ENCODE measurements around the gene TRPM3. TPM values are rescaled to one million over a fixed set of nuclear protein-coding genes. Genes with fewer than 3 reads are reported as not detected.
"Not testable (repeated sequence)": the region's sequence is repeated elsewhere in the genome, so short reads cannot be mapped to it uniquely, and the experiment has no call there.

Gene TRPM3
- total and polyA plus RNA-seq, 4 donors, result 0.07 to 0.89 (median 0.67) TPM

DNA sequence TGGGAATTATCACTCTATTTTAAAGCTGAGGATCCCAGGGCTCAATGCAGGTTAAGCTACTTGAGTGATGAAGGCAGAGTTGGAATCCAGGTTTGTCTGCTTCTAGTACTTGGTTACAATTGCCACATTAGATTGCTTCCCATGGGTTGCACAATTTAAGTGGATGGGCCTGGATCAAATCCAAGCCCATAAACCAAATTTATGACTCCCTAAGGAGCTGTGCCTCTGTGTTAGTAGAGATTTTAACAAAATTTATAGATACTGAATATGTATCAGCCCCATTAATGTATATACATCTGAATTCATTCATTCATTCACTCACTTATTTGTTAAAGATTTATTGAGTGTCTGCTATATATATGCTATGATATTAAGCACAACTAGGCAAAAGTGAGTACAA, 374.7 kb downstream of the TRPM3 start:
- no peaks in the 10 kb centered on the region for H3K27me3 ChIP-seq (ENCODE audit: control insufficient read depth in 4 of 4, insufficient read depth in 4 of 4, low read length in 3 of 4)
- H3K36me3 ChIP-seq (ENCODE audit: control insufficient read depth in 4 of 4, insufficient read depth in 3 of 4, low read depth in 1 of 4, low read length in 3 of 4), result no peaks in the 10 kb centered on the region
- TF ChIP-seq TAF1 (conservative IDR thresholded peaks at IDR 0.05) (no peak), YY1 (IDR thresholded peaks at IDR 0.05) (no peak), SP1 (IDR thresholded peaks at IDR 0.05) (no peak), MAX (IDR thresholded peaks at IDR 0.05) (no peak), EGR1 (IDR thresholded peaks at IDR 0.05; ENCODE audit: low read depth in 2 of 2) (no peak)
- no peaks in the 10 kb centered on the region for H3K9me3 ChIP-seq (ENCODE audit: control insufficient read depth in 4 of 4, low read length in 3 of 4)
- H3K4me1 ChIP-seq (ENCODE audit: control insufficient read depth in 4 of 4, insufficient read depth in 4 of 4, low read length in 3 of 4), result no peaks in the 10 kb centered on the region
- DNase-seq (ENCODE audit: low spot score), result no peak
- no peak overlapping the region for H3K9ac ChIP-seq (ENCODE audit: low read depth in 1 of 2, low read length in 2 of 2)
- H3K4me3 ChIP-seq (ENCODE audit: low read depth in 1 of 3, low read length in 3 of 3), result no peak overlapping the region
- H3K27ac ChIP-seq (ENCODE audit: low read depth in 1 of 2, low read length in 2 of 2), result no peak overlapping the region

DNA sequence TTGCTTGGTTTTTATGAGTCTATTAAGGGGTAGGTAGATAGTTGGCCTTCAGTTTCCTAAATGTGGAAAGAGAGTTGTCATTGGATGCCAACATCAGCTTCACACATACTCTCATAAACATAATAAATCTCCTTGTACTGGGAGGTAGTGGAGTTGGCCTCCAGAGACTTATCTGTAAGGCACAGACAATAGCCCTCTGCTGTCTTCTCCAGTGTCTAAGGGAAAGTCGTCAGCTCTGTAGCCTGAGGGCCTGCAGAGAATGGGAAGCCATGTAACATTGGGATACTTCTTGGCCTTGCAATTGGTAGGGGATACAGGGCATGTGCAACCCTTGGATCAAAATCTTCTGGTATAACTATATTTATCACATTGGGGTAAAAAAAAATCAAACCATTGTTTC, 375.1 kb downstream of the TRPM3 start:
- 0% methylated on average over 1 of the region's 1 CpG for WGBS
- H3K9ac ChIP-seq (ENCODE audit: low read depth in 1 of 2, low read length in 2 of 2), result no peak overlapping the region
- TF ChIP-seq SP1 (IDR thresholded peaks at IDR 0.05) (no peak), HNF4G (IDR thresholded peaks at IDR 0.05) (no peak), MAX (IDR thresholded peaks at IDR 0.05) (no peak), ZBTB33 (IDR thresholded peaks at IDR 0.05) (no peak)
- TF ChIP-seq, protein P1, sequence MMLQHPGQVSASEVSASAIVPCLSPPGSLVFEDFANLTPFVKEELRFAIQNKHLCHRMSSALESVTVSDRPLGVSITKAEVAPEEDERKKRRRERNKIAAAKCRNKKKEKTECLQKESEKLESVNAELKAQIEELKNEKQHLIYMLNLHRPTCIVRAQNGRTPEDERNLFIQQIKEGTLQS (IDR thresholded peaks at IDR 0.05), result no peak

DNA sequence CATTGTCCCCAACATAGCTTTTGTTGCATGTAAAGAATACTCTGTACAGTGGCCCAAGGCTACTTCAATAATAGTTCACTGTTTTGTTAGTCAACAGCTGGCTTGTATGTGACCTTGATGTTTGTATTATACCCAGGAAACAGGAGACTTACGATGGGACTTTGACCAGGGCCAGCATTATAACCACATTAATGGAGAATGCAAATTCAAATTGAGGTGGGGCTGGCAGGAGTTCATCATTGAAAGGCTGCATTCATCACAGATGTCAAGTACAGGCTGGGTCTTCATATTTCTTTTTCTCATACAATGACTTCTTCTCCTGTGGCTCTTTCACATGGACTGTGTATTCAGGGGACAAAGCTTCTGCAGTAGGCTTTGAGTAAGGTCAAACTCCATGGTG, 396.6 kb downstream of the TRPM3 start:
- not testable (repeated sequence) for H3K4me3 ChIP-seq (ENCODE audit: low read depth in 1 of 3, low read length in 3 of 3); H3K9me3 ChIP-seq (ENCODE audit: control insufficient read depth in 4 of 4, low read length in 3 of 4); H3K4me1 ChIP-seq (ENCODE audit: control insufficient read depth in 4 of 4, insufficient read depth in 4 of 4, low read length in 3 of 4); DNase-seq (ENCODE audit: low spot score); H3K9ac ChIP-seq (ENCODE audit: low read depth in 1 of 2, low read length in 2 of 2); H3K27me3 ChIP-seq (ENCODE audit: control insufficient read depth in 4 of 4, insufficient read depth in 4 of 4, low read length in 3 of 4); H3K36me3 ChIP-seq (ENCODE audit: control insufficient read depth in 4 of 4, insufficient read depth in 3 of 4, low read depth in 1 of 4, low read length in 3 of 4); H3K27ac ChIP-seq (ENCODE audit: low read depth in 1 of 2, low read length in 2 of 2)
- no CpG with 5 or more reads among the region's 1 CpG for WGBS

More for the DNA sequence above, 375.1 kb downstream of the TRPM3 start:
- Histone ChIP-seq H3K4me3 (ENCODE audit: low read depth in 1 of 3, low read length in 3 of 3) (no peak overlapping the region), H3K27me3 (ENCODE audit: control insufficient read depth in 4 of 4, insufficient read depth in 4 of 4, low read length in 3 of 4) (no peaks in the 10 kb centered on the region), H3K4me1 (ENCODE audit: control insufficient read depth in 4 of 4, insufficient read depth in 4 of 4, low read length in 3 of 4) (no peaks in the 10 kb centered on the region), H3K9me3 (ENCODE audit: control insufficient read depth in 4 of 4, low read length in 3 of 4) (no peaks in the 10 kb centered on the region), H3K36me3 (ENCODE audit: control insufficient read depth in 4 of 4, insufficient read depth in 3 of 4, low read depth in 1 of 4, low read length in 3 of 4) (no peaks in the 10 kb centered on the region), H3K27ac (ENCODE audit: low read depth in 1 of 2, low read length in 2 of 2) (no peak overlapping the region)
- DNase-seq (ENCODE audit: low spot score), result no peak

DNA sequence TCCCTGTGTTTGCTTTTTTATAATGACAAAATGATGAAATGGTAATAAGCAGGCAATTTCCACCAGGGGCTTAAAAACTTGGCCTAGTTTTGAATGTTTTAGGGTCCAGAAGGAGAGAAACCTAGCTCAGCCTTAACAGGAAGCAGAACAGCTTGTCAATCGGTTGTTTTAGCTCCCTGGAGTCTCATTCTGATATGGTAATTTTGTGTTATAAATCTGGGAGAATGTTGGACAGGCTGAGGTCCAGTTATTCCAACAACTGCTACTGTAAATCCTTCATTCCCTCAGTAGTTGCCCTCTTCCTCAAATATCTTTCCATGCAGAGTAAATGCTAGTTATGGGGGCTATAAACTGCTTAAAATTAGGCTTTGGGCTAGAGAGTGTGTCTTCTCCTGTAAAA, 397.4 kb downstream of the TRPM3 start:
- no CpG with 5 or more reads among the region's 1 CpG for WGBS
- not testable (repeated sequence) for H3K9ac ChIP-seq (ENCODE audit: low read depth in 1 of 2, low read length in 2 of 2)

DNA sequence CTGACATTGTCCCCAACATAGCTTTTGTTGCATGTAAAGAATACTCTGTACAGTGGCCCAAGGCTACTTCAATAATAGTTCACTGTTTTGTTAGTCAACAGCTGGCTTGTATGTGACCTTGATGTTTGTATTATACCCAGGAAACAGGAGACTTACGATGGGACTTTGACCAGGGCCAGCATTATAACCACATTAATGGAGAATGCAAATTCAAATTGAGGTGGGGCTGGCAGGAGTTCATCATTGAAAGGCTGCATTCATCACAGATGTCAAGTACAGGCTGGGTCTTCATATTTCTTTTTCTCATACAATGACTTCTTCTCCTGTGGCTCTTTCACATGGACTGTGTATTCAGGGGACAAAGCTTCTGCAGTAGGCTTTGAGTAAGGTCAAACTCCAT, 414.6 kb downstream of the TRPM3 start:
- not testable (repeated sequence) for H3K4me1 ChIP-seq (ENCODE audit: control insufficient read depth in 4 of 4, insufficient read depth in 4 of 4, low read length in 3 of 4); DNase-seq (ENCODE audit: low spot score); H3K36me3 ChIP-seq (ENCODE audit: control insufficient read depth in 4 of 4, insufficient read depth in 3 of 4, low read depth in 1 of 4, low read length in 3 of 4); H3K27ac ChIP-seq (ENCODE audit: low read depth in 1 of 2, low read length in 2 of 2); H3K9ac ChIP-seq (ENCODE audit: low read depth in 1 of 2, low read length in 2 of 2); H3K27me3 ChIP-seq (ENCODE audit: control insufficient read depth in 4 of 4, insufficient read depth in 4 of 4, low read length in 3 of 4); H3K9me3 ChIP-seq (ENCODE audit: control insufficient read depth in 4 of 4, low read length in 3 of 4); H3K4me3 ChIP-seq (ENCODE audit: low read depth in 1 of 3, low read length in 3 of 3)
- no CpG with 5 or more reads among the region's 1 CpG for WGBS

More for the DNA sequence above, 397.4 kb downstream of the TRPM3 start:
- not testable (repeated sequence) for DNase-seq (ENCODE audit: low spot score); H3K27ac ChIP-seq (ENCODE audit: low read depth in 1 of 2, low read length in 2 of 2); H3K27me3 ChIP-seq (ENCODE audit: control insufficient read depth in 4 of 4, insufficient read depth in 4 of 4, low read length in 3 of 4); H3K9me3 ChIP-seq (ENCODE audit: control insufficient read depth in 4 of 4, low read length in 3 of 4); H3K36me3 ChIP-seq (ENCODE audit: control insufficient read depth in 4 of 4, insufficient read depth in 3 of 4, low read depth in 1 of 4, low read length in 3 of 4); H3K4me1 ChIP-seq (ENCODE audit: control insufficient read depth in 4 of 4, insufficient read depth in 4 of 4, low read length in 3 of 4); H3K4me3 ChIP-seq (ENCODE audit: low read depth in 1 of 3, low read length in 3 of 3)

All from liver (tissue), 9 donors.